ENCODE data around the gene PRICKLE4. TPM values are rescaled to one million over a fixed set of nuclear protein-coding genes. Genes with fewer than 3 reads are reported as not detected.
A peak's percentile ranks its signal among the peaks of the same experiment; 100 is the strongest.
"Not testable (repeated sequence)": the region's sequence is repeated elsewhere in the genome, so short reads cannot be mapped to it uniquely, and the experiment has no call there.

PRICKLE4 gene
- total and polyA plus RNA-seq, 2 donors = 3.1 to 3.7 TPM

DNA sequence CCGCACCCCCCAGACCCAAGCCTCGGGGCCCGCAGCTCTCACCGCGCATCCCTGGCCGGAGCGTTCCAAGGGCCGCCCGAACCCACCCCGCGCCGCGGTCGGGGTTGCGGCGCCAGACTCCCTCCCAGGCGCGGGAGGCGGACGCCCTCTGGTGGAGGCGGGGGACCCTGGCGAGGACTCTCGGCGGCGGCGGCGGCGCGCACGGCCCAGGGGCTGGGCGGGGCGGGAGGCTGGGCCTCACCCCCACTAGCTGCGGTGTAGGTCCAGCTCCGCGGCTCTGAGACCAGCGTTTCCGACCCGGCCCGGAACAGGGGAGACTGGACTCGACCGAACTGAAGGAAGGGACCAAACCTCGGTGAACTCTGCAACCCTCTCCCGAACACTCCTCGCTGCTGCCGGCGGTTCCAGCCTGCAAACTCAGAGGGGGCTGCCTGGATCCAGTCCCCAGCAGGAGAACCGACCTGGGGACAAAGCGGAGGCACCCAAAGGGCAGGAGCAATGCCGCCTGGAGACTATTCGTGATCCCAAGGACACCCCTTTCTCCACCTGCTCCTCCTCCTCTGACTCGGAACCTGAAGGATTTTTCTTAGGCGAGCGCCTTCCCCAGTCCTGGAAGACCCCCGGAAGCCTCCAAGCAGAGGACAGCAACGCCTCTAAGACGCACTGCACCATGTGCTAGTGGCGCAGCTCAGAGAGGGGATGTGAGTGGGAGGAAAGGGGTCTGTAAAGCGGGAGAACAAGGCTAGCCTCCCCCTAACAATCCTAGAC is 6.1 kb downstream of the PRICKLE4 start:
- Histone ChIP-seq H3K4me1 (ENCODE audit: insufficient read depth) (no peaks in the 10 kb centered on the region), H3K36me3 (ENCODE audit: insufficient read depth) (no peaks in the 10 kb centered on the region), H3K27ac (ENCODE audit: low read depth) (peak overlapping the region; percentile 79), H3K4me3 (ENCODE audit: low read depth, low read length) (peak overlapping the region; percentile 65)
- DNase-seq (ENCODE audit: extremely low spot score) = no peak
- WGBS = under 1% methylated on average over 58 of the region's 58 CpGs

GRCh38 chr6:41787219-41787917 is 6.8 kb downstream of the PRICKLE4 start, which contains the start of gene TOMM6:
TOMM6 (plus strand) TSS chr6:41787694; CDS start chr6:41787698, 4 bp downstream.
- peak within 1 kb of the TSS; percentile 90 for H3K27ac ChIP-seq (ENCODE audit: low read depth)
- no peaks in the 10 kb centered on the region for H3K4me1 ChIP-seq (ENCODE audit: insufficient read depth)
- DNase-seq (ENCODE audit: extremely low spot score) = peak; percentile 81
- H3K36me3 ChIP-seq (ENCODE audit: insufficient read depth) = no peaks in the 10 kb centered on the region
- WGBS = under 1% methylated on average over 55 of the region's 55 CpGs
- peak within 1 kb of the TSS; percentile 65 for H3K4me3 ChIP-seq (ENCODE audit: low read depth, low read length)

DNA sequence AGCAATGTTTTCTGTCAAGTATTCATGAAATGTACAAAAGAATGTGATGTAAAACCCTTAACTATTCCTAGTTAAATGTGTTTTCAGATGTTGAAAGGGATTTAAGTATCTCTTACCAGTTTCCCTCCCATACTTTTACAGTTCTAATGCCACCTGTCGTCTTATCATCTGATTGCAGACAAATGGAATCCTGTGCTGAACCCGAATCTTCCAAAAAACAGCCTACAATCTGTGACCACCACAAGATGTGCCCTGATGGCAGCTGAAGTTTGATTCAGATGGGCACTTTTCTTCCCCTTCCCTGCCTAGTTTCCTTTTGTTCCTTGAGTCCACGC is 8.8 kb downstream of the PRICKLE4 start:
- no peaks in the 10 kb centered on the region for H3K36me3 ChIP-seq (ENCODE audit: insufficient read depth)
- 80% methylated on average over 3 of the region's 3 CpGs for WGBS

GRCh38 chr6:41790045-41790444 is 9.5 kb downstream of the PRICKLE4 start:
- 97% methylated on average over 1 of the region's 1 CpG for WGBS
- Histone ChIP-seq H3K4me1 (ENCODE audit: insufficient read depth) (no peaks in the 10 kb centered on the region), H3K27ac (ENCODE audit: low read depth) (no peak overlapping the region), H3K36me3 (ENCODE audit: insufficient read depth) (no peaks in the 10 kb centered on the region), H3K4me3 (ENCODE audit: low read depth, low read length) (no peak overlapping the region)
- DNase-seq (ENCODE audit: extremely low spot score) = no peak

More for the DNA sequence above, 8.8 kb downstream of the PRICKLE4 start:
- Histone ChIP-seq H3K4me3 (ENCODE audit: low read depth, low read length) (no peak overlapping the region), H3K4me1 (ENCODE audit: insufficient read depth) (no peaks in the 10 kb centered on the region), H3K27ac (ENCODE audit: low read depth) (no peak overlapping the region)
- no peak for DNase-seq (ENCODE audit: extremely low spot score)

DNA sequence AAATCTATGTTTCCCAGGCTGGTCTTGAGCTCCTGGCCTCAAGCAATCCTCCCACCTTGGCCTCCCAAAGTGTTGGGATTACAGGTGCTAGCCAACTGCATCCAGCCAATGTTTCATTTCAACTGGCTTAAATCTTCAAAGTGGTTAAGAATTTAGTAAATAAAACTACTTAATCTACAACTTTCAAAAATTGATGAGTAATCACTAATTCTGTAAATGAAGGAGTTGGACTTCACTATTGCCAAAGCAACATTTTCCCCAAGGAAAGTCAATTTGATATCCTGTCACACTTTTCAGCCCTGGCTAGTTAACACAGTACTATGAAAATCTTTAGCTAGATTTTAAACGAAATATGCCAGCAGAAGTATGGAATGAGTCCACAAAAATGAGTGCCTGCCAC is 10.7 kb downstream of the PRICKLE4 start:
- H3K4me1 ChIP-seq (ENCODE audit: insufficient read depth) = no peaks in the 10 kb centered on the region
- H3K4me3 ChIP-seq (ENCODE audit: low read depth, low read length) = no peak overlapping the region
- WGBS = 76% methylated on average over 1 of the region's 1 CpG
- H3K36me3 ChIP-seq (ENCODE audit: insufficient read depth) = no peaks in the 10 kb centered on the region
- H3K27ac ChIP-seq (ENCODE audit: low read depth) = no peak overlapping the region
- no peak for DNase-seq (ENCODE audit: extremely low spot score)

DNA sequence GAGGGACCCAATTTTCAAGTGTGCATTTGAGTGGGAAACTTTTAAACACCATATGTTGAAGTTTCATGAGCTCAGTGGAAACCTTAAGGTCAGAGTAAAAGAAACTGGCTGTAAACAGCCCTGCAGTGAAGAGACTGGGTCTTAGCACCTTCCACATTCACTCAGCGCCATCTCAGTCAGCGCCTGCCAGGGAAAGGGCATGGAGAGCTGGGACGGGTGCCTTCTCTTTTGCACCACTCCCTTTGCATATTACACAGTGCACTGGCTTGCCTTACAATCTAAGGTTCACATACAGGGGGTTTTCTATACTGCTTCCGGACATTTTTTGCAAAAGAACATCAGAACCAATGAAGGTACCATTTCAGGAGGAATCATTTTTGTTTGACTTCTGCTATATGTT is 11.4 kb downstream of the PRICKLE4 start:
- H3K36me3 ChIP-seq (ENCODE audit: insufficient read depth) = no peaks in the 10 kb centered on the region
- WGBS = 86% methylated on average over 4 of the region's 4 CpGs

GRCh38 chr6:41796474-41796873 is 15.9 kb downstream of the PRICKLE4 start:
- 89% methylated on average over 2 of the region's 2 CpGs for WGBS
- no peaks in the 10 kb centered on the region for H3K36me3 ChIP-seq (ENCODE audit: insufficient read depth)
- DNase-seq (ENCODE audit: extremely low spot score) = no peak
- H3K27ac ChIP-seq (ENCODE audit: low read depth) = no peak overlapping the region
- H3K4me1 ChIP-seq (ENCODE audit: insufficient read depth) = no peaks in the 10 kb centered on the region
- H3K4me3 ChIP-seq (ENCODE audit: low read depth, low read length) = no peak overlapping the region

More for the DNA sequence above, 11.4 kb downstream of the PRICKLE4 start:
- H3K4me1 ChIP-seq (ENCODE audit: insufficient read depth) = no peaks in the 10 kb centered on the region
- no peak overlapping the region for H3K4me3 ChIP-seq (ENCODE audit: low read depth, low read length)
- no peak for DNase-seq (ENCODE audit: extremely low spot score)
- no peak overlapping the region for H3K27ac ChIP-seq (ENCODE audit: low read depth)

GRCh38 chr6:41798901-41799558 is 18.4 kb downstream of the PRICKLE4 start:
- 98% methylated on average over 7 of the region's 7 CpGs for WGBS
- Histone ChIP-seq H3K4me1 (ENCODE audit: insufficient read depth) (no peaks in the 10 kb centered on the region), H3K27ac (ENCODE audit: low read depth) (no peak overlapping the region), H3K36me3 (ENCODE audit: insufficient read depth) (no peaks in the 10 kb centered on the region), H3K4me3 (ENCODE audit: low read depth, low read length) (no peak overlapping the region)
- no peak for DNase-seq (ENCODE audit: extremely low spot score)

DNA sequence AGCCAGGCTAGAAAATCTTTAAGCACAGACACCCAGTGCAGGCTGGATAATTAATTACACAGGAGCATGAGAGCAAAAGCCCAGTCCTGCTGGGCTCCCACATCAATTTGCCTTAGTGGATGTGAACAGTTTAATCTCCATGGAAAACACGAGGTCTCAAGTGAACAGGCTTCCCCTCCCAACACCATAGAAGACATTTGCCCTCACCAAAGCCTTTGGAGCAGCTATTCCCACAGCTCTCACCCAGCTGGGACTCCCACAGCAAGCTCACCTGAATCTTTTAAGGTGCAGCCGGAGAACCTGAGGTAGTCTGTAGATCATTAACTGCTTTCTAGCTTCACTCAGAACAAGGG is 19.0 kb downstream of the PRICKLE4 start:
- 89% methylated on average over 2 of the region's 2 CpGs for WGBS
- Histone ChIP-seq H3K27ac (ENCODE audit: low read depth) (no peak overlapping the region), H3K36me3 (ENCODE audit: insufficient read depth) (no peaks in the 10 kb centered on the region), H3K4me3 (ENCODE audit: low read depth, low read length) (no peak overlapping the region), H3K4me1 (ENCODE audit: insufficient read depth) (no peaks in the 10 kb centered on the region)
- no peak for DNase-seq (ENCODE audit: extremely low spot score)

DNA sequence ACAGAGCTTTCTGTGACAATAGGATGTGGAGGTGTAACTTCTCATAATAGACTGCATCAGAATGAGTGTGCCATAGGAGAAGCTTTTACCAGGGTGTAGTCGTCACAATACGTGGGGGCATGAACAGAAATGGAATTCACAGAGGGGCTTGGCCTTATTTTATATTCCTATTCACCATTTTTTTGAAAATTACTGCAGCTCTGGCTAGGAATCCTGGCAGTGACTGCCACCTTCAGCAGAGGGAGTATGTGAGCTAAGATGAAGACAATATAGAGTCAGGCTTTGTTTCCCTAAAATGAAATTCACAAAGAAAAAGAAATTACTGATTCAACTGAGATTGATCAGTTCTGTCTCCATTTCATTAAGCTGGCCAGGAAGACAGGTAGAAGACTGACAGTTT is 20.8 kb downstream of the PRICKLE4 start:
- WGBS = 73% methylated on average over 2 of the region's 2 CpGs
- H3K4me1 ChIP-seq (ENCODE audit: insufficient read depth) = no peaks in the 10 kb centered on the region
- no peak for DNase-seq (ENCODE audit: extremely low spot score)
- H3K4me3 ChIP-seq (ENCODE audit: low read depth, low read length) = no peak overlapping the region
- H3K27ac ChIP-seq (ENCODE audit: low read depth) = no peak overlapping the region
- H3K36me3 ChIP-seq (ENCODE audit: insufficient read depth) = peaks cover 4% of the 10 kb centered on the region

DNA sequence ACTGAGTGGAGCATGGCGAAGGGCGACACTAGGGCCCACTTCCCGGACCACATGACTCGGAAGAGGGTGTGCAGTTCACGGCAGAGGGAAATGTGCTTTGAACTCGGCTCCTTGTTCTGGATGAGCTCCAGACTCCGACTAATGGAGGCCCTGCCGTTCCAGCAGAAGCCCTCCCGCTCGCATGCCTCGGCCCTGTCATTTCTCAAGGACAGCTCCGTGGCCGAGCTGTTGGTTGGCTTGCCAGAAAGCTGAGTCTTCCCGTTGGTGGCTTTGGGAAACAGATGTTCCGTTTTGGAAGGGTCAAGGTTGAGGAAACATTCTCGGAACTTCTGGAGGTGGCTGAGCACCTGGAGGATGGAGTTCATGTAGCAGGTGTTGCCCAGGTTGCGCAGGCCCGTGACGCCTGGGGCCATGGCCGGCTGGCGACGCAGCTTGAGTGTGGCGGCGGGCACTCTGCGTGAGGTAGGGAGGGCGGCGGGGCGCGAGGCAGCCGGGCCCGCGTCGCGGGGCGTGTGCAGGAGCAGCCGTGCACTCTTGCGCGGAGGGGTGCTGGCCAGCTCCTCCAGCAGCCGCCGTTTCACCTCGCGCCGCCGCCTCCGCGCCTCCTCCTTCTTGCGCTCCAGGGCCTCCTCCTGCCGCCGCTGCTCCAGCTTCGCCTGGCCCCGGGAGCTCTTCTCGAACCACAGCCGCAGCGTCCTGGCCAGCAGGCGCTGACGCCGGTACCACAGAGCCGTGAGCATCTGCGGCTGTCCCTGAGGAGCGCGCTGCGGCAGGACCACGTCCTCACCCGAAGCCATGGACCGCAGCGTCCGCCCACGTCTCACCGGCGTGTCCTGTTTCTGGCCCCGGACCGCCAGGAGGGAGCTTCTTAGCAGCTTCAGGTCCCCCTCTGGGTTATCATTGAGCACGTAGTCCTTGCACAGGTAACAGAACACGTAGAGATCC is 25.5 kb downstream of the PRICKLE4 start:
- DNase-seq (ENCODE audit: extremely low spot score) = no peak
- WGBS = 95% methylated on average over 74 of the region's 74 CpGs
- H3K4me3 ChIP-seq (ENCODE audit: low read depth, low read length) = no peak overlapping the region
- no peak overlapping the region for H3K27ac ChIP-seq (ENCODE audit: low read depth)
- H3K4me1 ChIP-seq (ENCODE audit: insufficient read depth) = no peaks in the 10 kb centered on the region
- peaks cover 4% of the 10 kb centered on the region for H3K36me3 ChIP-seq (ENCODE audit: insufficient read depth)

DNA sequence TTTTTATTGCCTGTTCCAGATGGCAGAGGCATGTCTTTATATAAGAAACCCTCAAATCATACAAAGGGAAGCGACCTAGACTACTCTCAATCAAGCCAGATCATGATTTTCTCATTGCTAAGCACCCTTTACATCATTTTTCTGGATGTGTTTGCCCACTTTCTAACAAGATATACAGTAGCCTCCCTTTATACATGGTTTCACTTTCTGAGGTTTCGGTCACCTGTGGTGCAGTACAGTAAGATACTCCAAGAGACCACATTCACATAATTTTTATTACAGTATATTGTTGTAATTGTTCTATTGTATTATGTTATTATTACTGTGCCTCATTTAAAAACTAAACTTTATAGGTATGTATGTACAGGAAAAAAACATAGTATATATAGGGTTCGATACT is 30.5 kb downstream of the PRICKLE4 start:
- Histone ChIP-seq H3K27ac (ENCODE audit: low read depth) (no peak overlapping the region), H3K4me1 (ENCODE audit: insufficient read depth) (no peaks in the 10 kb centered on the region), H3K4me3 (ENCODE audit: low read depth, low read length) (no peak overlapping the region), H3K36me3 (ENCODE audit: insufficient read depth) (no peaks in the 10 kb centered on the region)
- 86% methylated on average over 3 of the region's 3 CpGs for WGBS
- DNase-seq (ENCODE audit: extremely low spot score) = no peak

DNA sequence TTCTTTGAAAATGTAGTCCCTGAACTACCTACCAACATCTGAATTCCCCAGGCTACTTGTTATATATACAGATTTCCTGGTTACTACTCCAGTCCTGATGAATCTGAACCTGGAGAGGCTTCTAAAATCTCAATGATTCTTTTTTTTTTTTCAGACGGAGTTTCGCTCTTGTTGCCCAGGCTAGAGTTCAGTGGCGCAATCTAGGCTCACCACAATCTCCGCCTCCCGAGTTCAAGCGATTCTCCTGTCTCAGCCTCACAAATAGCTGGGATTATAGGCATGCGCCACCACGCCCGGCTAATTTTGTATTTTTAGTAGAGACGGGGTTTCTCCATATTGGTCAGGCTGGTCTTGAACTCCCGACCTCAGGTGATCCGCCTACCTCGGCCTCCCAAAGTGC is 31.4 kb downstream of the PRICKLE4 start:
- 97% methylated on average over 13 of the region's 13 CpGs for WGBS
- not testable (repeated sequence) for H3K4me3 ChIP-seq (ENCODE audit: low read depth, low read length); H3K36me3 ChIP-seq (ENCODE audit: insufficient read depth); H3K27ac ChIP-seq (ENCODE audit: low read depth); DNase-seq (ENCODE audit: extremely low spot score); H3K4me1 ChIP-seq (ENCODE audit: insufficient read depth)
